Aorta (tissue), 5 donors: ENCODE results near the gene DSCAM. TPM values are rescaled to one million over a fixed set of nuclear protein-coding genes. Genes with fewer than 3 reads are reported as not detected.

Experiments used
- ATAC-seq: fragments of 200-7000 bp; cut with Tn5 transposase; one replicate; pipeline ENCODE4 v1.9.1; 2022; ENCODE audit warnings: moderate library complexity; ENCODE audit not compliant: low FRiP score
- DNase-seq, 2 donors: peaks; one replicate each; pipeline ENCODE4 v3.0.0-alpha.2; 2020
- H3K27ac ChIP-seq, 2 donors: one replicate each; pipeline ENCODE4 v1.5.1; 2013; ENCODE audit warnings: low read length in 2 of 2, mild to moderate bottlenecking in 2 of 2, moderate library complexity in 2 of 2, control low read depth in 1 of 2, inconsistent platforms in 1 of 2, low read depth in 1 of 2
- H3K27me3 ChIP-seq, 2 donors: one replicate each; pipeline ENCODE4 v1.6.1; 2013; ENCODE audit warnings: control low read depth in 1 of 2, low read length in 1 of 2, mild to moderate bottlenecking in 1 of 2, moderate library complexity in 1 of 2; ENCODE audit not compliant: insufficient read depth in 2 of 2, control insufficient read depth in 1 of 2
- H3K36me3 ChIP-seq, 2 donors: one replicate each; pipeline ENCODE4 v1.6.1; 2013; ENCODE audit warnings: control low read depth in 1 of 2, low read length in 1 of 2, mild to moderate bottlenecking in 1 of 2; ENCODE audit not compliant: insufficient read depth in 2 of 2, control insufficient read depth in 1 of 2
- H3K4me1 ChIP-seq, 2 donors: one replicate each; pipeline ENCODE4 v1.6.1; 2013; ENCODE audit warnings: low read length in 2 of 2, control low read depth in 1 of 2, mild to moderate bottlenecking in 1 of 2, moderate library complexity in 1 of 2; ENCODE audit not compliant: insufficient read depth in 2 of 2, control insufficient read depth in 1 of 2
- H3K4me3 ChIP-seq, 2 donors: one replicate each; pipeline ENCODE4 v1.5.1; 2013; ENCODE audit warnings: low read length in 2 of 2, control low read depth in 1 of 2, mild to moderate bottlenecking in 1 of 2
- H3K9me3 ChIP-seq: one replicate; pipeline ENCODE4 v1.6.1; 2013; ENCODE audit warnings: mild to moderate bottlenecking, low read length; ENCODE audit not compliant: control insufficient read depth
- WGBS, 2 donors: extraction: QIAGEN DNeasy Blood & Tissue Kit; methylation state at CpG; one replicate each; pipeline ENCODE4 v1.1.7; 2013; 5-methylcytosine and 5-hydroxymethylcytosine counted together
- intact Hi-C, 2 donors: fragments of 100-400 bp; cut with DNase I; formaldehyde crosslinking; loops; one replicate each; pipeline versions ENCODE4 v1.14.2 to v1.15.0; 2022
- polyA plus RNA-seq, 2 donors: library from polyadenylated mRNA; stranded (reverse); fragments of 200-250 nt; gene quantifications; one replicate each; pipeline ENCODE4 v1.2.3, GENCODE V29; 2013
- total RNA-seq, 2 donors: library from RNA; stranded (reverse); fragmentation: NEBNext Ultra II Directional; extraction: Animal tissue kit (Norgen Biotek cat#: 25700); gene quantifications; one replicate each; pipeline ENCODE4 v1.2.1, GENCODE V29; 2021
- donor health status: healthy with polysubstance abuse.
- donor health status: Bipolar disorder and iron deficiency.
- donor health status: DM: no; HTN: no; CAD: no.
- donor health status: DM: no; HTN: no; CAD: no.
- donor health status: DM: yes; HTN: yes; CAD: no.

DSCAM gene
- total and polyA plus RNA-seq, 4 donors, result not detected

DNA sequence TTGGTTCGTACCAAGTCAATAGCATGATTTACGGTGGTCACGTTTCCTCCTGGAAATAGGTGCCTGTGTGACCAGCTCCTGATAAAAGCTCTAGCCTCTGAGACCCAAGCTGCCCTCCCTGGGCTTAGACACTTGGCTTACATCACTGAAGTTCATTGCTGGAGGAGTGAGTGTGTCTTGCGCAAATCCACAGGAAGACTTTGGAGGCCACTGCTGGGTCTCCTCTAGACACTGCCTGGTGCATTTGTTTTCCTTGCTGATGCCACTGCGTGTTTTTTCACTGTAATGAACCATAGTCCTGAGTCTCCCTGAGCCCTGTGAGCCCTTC is 230.6 kb downstream of the DSCAM start:
- WGBS, 2 donors, result 68 to 70% methylated on average over 5 of the region's 5 CpGs
- intact Hi-C loops, result no loop called here
- DNase-seq, result no peak
- Histone ChIP-seq H3K36me3 (no peaks in the 10 kb centered on the region), H3K4me1 (peaks cover 0 to 1% of the 10 kb centered on the region in 2 donors), H3K4me3 (no peak overlapping the region), H3K27me3 (no peaks in the 10 kb centered on the region), H3K27ac (no peak overlapping the region), H3K9me3 (no peaks in the 10 kb centered on the region)
- no peak for ATAC-seq

- 42% methylated on average over 9 of the region's 9 CpGs for WGBS, 2 donors
- no peaks in the 10 kb centered on the region for H3K27me3 ChIP-seq
- no peak overlapping the region for H3K4me3 ChIP-seq
- H3K27ac ChIP-seq, result no peak overlapping the region
- no peak for ATAC-seq
- intact Hi-C loops, result no loop called here
- H3K4me1 ChIP-seq, result peaks cover 0 to 1% of the 10 kb centered on the region in 2 donors
- no peak for DNase-seq
- H3K36me3 ChIP-seq, result no peaks in the 10 kb centered on the region
- H3K9me3 ChIP-seq, result no peaks in the 10 kb centered on the region
Observed at GRCh38 chr21:40615505-40616376, 231.2 kb downstream of the DSCAM start.

DNA sequence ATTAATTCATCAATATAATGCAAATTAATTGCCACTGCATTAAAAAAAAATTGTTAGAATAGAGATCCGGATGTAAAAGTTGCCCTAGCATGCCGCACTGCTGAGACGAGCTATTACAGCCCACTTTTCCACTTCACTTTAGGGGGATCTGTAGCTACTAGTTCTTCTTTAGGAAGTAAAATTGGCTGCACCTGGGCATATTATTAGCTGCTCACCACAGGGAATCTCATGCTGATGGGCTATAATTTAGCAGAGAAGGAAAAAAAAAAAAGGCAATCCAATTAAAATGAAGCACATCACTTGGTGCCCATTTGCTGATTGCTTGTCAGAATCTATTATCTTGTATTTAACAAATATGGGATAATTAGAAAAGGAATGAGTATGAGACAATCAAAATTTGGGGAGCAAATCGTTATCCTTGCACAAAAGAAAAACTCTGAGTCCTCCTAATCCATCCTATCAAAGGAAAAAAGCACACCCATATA is 233.4 kb downstream of the DSCAM start:
- H3K4me1 ChIP-seq, result peaks cover 0 to 1% of the 10 kb centered on the region in 2 donors
- no peak overlapping the region for H3K27ac ChIP-seq
- no peaks in the 10 kb centered on the region for H3K36me3 ChIP-seq
- WGBS, 2 donors, result 88 to 91% methylated on average over 4 of the region's 4 CpGs
- intact Hi-C loops, result no loop called here
- no peak for ATAC-seq
- DNase-seq, result no peak
- H3K4me3 ChIP-seq, result no peak overlapping the region
- H3K27me3 ChIP-seq, result no peaks in the 10 kb centered on the region
- no peaks in the 10 kb centered on the region for H3K9me3 ChIP-seq

DNA sequence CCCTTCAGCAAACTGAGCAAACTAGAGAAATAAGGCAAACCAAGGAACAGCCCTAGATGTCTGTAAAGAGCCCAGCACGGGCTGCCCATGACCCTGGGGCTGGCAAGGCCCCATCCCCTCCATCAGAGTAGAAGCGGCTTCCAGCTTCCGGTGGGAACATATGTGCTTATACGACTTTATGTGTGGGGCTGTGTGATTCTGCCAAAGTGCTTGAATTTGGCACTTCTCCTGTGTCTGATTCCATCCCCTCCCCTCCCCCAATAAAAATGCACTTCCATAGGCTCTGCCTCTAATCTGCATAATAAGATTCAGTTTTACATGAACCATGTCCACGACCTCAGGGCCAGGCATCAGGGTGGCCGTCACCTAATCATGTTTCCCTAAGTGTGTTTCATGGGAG is 236.6 kb downstream of the DSCAM start:
- DNase-seq (no peak), ATAC-seq (no peak)
- Histone ChIP-seq H3K27me3 (no peaks in the 10 kb centered on the region), H3K36me3 (no peaks in the 10 kb centered on the region), H3K4me3 (no peak overlapping the region), H3K9me3 (no peaks in the 10 kb centered on the region), H3K4me1 (no peaks in the 10 kb centered on the region), H3K27ac (no peak overlapping the region)
- intact Hi-C loops, result no loop called here
- 59 to 63% methylated on average over 6 of the region's 6 CpGs for WGBS, 2 donors

DNA sequence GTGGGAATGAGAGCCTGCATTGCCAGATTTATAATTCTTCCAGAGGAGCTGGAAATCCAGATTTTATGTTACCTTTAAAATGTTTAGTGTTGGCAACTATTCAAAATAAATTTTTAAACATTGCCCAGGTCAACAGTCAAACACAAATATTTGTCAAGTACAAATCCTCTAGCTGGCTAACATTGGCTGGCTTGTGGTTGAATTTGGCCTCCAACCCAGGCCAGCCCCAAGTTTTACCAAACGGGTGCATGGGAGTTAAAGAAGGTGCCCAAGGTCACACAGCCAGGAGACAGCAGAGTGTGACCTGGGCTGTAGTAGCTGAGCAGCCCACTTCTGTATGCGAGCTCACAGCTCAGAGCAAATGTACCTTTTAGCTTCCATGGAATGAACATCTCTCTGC is 240.6 kb downstream of the DSCAM start:
- H3K4me3 ChIP-seq, result no peak overlapping the region
- no peak overlapping the region for H3K27ac ChIP-seq
- ATAC-seq (no peak), DNase-seq (no peak)
- peaks cover 1% of the 10 kb centered on the region for H3K9me3 ChIP-seq
- no peaks in the 10 kb centered on the region for H3K36me3 ChIP-seq
- 34 to 40% methylated on average over 2 of the region's 2 CpGs for WGBS, 2 donors
- no peaks in the 10 kb centered on the region for H3K4me1 ChIP-seq
- intact Hi-C loops, result no loop called here
- no peaks in the 10 kb centered on the region for H3K27me3 ChIP-seq

- Histone ChIP-seq H3K4me1 (no peaks in the 10 kb centered on the region), H3K4me3 (no peak overlapping the region), H3K27ac (no peak overlapping the region), H3K27me3 (no peaks in the 10 kb centered on the region), H3K9me3 (peaks cover 1% of the 10 kb centered on the region), H3K36me3 (no peaks in the 10 kb centered on the region)
- 88 to 93% methylated on average over 4 of the region's 4 CpGs for WGBS, 2 donors
- no peak for ATAC-seq
- intact Hi-C loops, result no loop called here
- DNase-seq, result no peak
Observed at GRCh38 chr21:40605094-40605493, 241.9 kb downstream of the DSCAM start.

- intact Hi-C loops, result no loop called here
- no peak overlapping the region for H3K4me3 ChIP-seq
- H3K36me3 ChIP-seq, result no peaks in the 10 kb centered on the region
- H3K27ac ChIP-seq, result no peak overlapping the region
- H3K9me3 ChIP-seq, result peaks cover 1% of the 10 kb centered on the region
- WGBS, 2 donors, result 62 to 78% methylated on average over 1 of the region's 1 CpG
- H3K4me1 ChIP-seq, result no peaks in the 10 kb centered on the region
- H3K27me3 ChIP-seq, result no peaks in the 10 kb centered on the region
- no peak for DNase-seq
- no peak for ATAC-seq
Observed at GRCh38 chr21:40603774-40604173, 243.2 kb downstream of the DSCAM start.

GRCh38 chr21:40602080-40602479 is 244.9 kb downstream of the DSCAM start:
- intact Hi-C loops, result no loop called here
- 56 to 72% methylated on average over 4 of the region's 4 CpGs for WGBS, 2 donors
- peak in 1 of 2 donors; percentile 60 for DNase-seq
- Histone ChIP-seq H3K36me3 (no peaks in the 10 kb centered on the region), H3K4me1 (no peaks in the 10 kb centered on the region), H3K4me3 (no peak overlapping the region), H3K27ac (no peak overlapping the region), H3K9me3 (peaks cover 2% of the 10 kb centered on the region), H3K27me3 (no peaks in the 10 kb centered on the region)
- no peak for ATAC-seq

DNA sequence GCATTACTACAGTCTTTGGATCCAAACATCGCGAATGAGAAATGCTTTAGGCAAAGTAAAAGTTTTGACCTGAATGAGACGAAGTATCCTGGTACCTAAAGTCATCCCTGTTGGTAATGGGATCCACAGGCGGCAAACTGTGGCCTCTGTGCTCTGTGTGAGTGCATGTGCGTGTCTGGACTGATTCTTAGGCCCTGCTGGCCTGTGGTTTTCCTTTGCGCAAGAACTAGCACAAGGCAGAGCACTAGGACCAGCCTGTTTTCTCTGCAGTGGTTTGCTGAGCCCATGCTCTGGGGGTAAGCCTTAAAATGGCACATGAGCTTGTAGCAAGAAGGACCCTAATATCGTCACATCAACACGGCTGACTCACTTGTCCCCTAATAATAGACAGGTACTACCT is 251.2 kb downstream of the DSCAM start:
- no peak for ATAC-seq
- no peak overlapping the region for H3K27ac ChIP-seq
- intact Hi-C loops, result no loop called here
- DNase-seq, result no peak
- peaks cover 1% of the 10 kb centered on the region for H3K9me3 ChIP-seq
- no peaks in the 10 kb centered on the region for H3K27me3 ChIP-seq
- H3K4me3 ChIP-seq, result no peak overlapping the region
- no peaks in the 10 kb centered on the region for H3K36me3 ChIP-seq
- no peaks in the 10 kb centered on the region for H3K4me1 ChIP-seq
- WGBS, 2 donors, result 84 to 85% methylated on average over 8 of the region's 8 CpGs
